SK-N-MC (cell line): ENCODE measurements around the gene NAALAD2.

Experiments
- EZH2 ChIP-seq: fragments of 200-600 bp; sonication (generic); IDR thresholded peaks from one replicate; pipeline ENCODE4 v1.6.1; 2017; ENCODE audit warnings: antibody characterized with exemption
- POLR2AphosphoS5 ChIP-seq: IDR thresholded peaks from 2 replicates; pipeline ENCODE4 v1.6.1; 2012; ENCODE audit warnings: mild to moderate bottlenecking, low read depth, low read length, borderline replicate concordance

- TF ChIP-seq EZH2 (no peak), POLR2AphosphoS5 (no peak)
These were observed 553 bp downstream of the NAALAD2 start for GRCh38 chr11:90135016-90135415.
